Pons (tissue), 1 donor: ENCODE results near the gene OR5W2.
A peak's percentile ranks its signal among the peaks of the same experiment; 100 is the strongest.
"Not testable (repeated sequence)": the region's sequence is repeated elsewhere in the genome, so short reads cannot be mapped to it uniquely, and the experiment has no call there.

Experiments used
- DNase-seq: peaks from one replicate; pipeline ENCODE4 v3.0.0-alpha.2; 2016; ENCODE audit warnings: low spot score

Gene OR5W2

GRCh38 chr11:55914482-55914881, at the start of gene OR5W2:
Gene OR5W2 (minus strand): TSS chr11:55914582. CDS start chr11:55914582, 0 bp downstream.
- no peak for DNase-seq

- no peak for DNase-seq
These were observed 42.1 kb upstream of the OR5W2 start for GRCh38 chr11:55956521-55956920.

- no peak for DNase-seq
These were observed 34.9 kb upstream of the OR5W2 start for GRCh38 chr11:55949330-55949729.

DNA sequence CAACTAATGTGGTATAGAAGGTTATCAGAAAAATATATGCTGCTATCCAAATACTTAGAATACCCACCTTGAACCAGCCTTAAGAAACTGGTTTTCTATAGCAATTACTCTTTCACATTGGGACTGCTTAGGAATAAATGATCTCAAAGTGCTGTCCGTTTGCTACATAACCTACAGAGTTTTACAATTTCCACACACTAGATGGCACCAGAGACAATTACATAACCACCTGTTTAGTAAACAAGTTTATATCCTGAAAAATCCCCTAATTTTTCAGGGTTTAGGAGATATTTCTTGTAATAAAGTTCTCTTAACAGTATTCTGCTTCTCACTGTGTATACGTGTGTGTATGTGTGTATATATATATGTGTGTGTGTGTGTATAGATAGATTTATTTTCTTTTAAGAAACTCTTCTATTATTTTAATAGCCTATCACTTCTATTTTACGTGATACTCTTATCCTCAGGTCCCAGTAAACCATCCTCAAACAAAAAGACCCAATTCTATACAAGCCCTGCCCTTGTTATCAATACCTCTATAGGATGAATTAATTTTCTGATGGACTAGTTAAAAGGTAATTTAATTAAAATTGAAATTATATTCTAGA, 28.5 kb upstream of the OR5W2 start:
- peak; percentile 78 for DNase-seq

DNA sequence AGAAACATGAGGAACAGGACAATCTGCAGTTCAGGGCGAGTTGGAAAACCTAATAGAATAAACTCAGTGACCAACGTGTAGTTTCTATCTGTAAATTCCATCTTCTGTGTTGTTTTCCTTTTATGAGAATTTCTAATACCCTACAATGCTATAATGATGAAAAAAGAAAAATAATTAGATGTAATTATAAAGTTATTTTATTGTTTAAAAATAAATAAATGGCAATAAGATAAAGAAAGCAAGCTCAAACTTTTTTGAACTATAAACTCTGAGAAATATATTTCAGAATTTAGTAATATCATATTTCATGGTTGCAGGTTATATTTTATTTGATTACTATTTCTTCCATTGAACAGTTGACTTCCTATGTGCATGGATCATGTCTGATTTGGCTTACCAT, 21.9 kb upstream of the OR5W2 start, which contains the start of gene OR5I1:
Gene OR5I1, minus strand, starts transcription at position 101 of the 400 bp plus-strand sequence. Its CDS starts 0 bp downstream, at position 101.
- DNase-seq, result no peak

- no peak for DNase-seq
These were observed 6.2 kb upstream of the OR5W2 start for GRCh38 chr11:55920537-55920936.

DNA sequence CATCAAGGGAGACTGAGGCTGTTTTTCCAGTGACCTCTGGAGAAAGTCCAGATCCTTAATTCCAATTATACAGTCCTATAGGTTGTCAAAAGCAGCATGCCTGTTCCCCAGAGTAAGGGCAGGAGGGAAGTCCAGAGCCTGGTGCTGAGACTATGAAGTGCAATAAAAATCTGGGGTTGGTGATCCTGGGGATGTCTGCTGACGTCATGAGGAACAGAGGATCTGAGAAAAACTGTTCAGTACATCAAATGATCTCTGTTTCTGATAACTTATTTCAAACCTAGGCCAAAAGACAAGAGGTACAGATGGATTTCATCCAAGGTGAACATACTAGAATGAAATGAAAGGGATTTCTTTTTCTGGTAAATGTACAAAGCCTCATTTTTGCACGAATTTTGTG, 12.1 kb downstream of the OR5W2 start:
- no peak for DNase-seq

DNA sequence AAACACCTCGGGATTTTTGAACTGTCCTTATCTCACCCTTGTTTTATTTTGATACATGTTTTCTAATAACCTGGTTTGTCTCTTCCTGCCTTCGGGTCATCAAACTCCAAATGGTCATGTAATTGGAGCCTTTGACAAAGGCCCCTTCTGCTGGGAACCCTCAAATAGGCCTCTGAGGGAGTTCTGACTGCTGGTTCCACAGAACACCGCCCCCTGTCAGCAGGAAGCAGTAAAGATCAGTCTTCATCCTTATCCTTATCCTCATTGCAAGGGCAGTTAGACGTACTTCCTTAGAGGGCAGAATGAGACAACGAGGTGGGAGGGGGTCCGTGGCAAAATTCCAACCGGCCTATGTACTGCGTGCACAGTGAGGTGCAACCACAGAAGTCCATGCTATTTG, 19.2 kb downstream of the OR5W2 start:
- DNase-seq, result no peak

- not testable (repeated sequence) for DNase-seq
These were observed 28.9 kb downstream of the OR5W2 start for GRCh38 chr11:55885481-55885880.

DNA sequence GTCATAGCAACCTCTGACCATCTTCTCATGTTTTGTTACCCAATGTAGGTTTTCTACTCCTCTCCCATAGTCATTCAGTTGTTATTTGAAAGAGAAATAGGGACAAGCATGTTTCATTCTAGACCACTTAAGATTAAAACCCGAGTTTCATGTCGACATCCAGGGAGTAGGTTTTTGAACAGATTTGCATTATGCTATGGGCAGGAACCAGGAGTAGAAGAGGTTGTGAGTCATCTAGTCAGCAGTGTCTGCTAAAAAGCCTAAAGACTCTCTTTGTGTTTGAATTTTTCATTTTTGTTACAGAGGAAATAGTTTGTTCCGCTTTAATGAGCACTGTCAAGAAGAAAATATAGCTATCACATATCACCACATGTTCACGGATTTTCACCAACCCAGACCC, 29.4 kb downstream of the OR5W2 start:
- DNase-seq, result not testable (repeated sequence)

DNA sequence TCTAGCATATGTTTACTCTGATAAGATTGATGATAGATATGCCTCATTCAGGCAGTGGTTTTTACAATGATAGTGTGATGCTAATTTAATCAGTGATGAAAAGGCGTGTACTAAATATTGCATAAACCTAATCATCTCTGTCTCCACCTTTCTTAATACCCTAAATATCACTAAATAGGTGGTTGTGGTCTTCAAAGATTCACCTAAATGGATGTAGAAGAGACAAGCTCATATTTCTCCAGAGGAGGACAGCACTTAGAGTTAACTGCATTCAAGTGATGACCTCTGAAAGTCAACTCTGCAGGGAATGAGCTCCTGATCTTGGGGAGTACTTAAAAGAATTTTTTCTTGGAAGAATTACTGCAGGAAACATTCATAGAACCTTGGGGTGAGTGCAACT, 31.4 kb downstream of the OR5W2 start, which contains the start of gene TRIM51:
Gene TRIM51, plus strand, starts transcription at position 301 of the 400 bp plus-strand sequence. CDS start 2,132 bp downstream, outside the sequence.
- DNase-seq, result not testable (repeated sequence)

GRCh38 chr11:55873146-55873545, 41.2 kb downstream of the OR5W2 start:
- not testable (repeated sequence) for DNase-seq

- DNase-seq, result not testable (repeated sequence)
These were observed 41.7 kb downstream of the OR5W2 start for GRCh38 chr11:55872731-55873130.

DNA sequence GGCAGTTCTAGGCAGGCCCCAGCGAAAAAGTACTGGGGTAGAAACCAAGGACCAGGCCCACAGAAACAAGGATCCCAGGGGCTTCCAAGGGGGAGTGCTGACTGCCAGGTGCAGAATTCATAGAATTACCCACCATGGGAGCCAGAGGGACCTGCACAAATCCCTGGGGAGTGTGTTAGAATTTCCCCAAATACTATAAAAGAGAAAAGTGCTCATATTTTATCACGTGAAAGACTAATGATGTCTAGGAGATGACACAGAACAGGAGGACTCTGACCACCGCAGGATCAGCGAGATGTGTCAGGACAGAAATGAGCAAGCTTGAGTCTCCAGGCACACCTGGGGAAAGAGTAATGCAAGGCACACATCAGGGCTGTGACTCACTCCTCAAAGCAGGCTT, 47.0 kb downstream of the OR5W2 start:
- not testable (repeated sequence) for DNase-seq
